Activated T-helper 2 cell treated with anti-CD3 and anti-CD28 coated beads, Interferon-gamma antibody, Interleukin-2, Interleukin-4, amounts not matched to agents 10 μg/mL and 5 μg/mL and 100 μg/mL, durations not matched to agents 14 hours and 24 hours and 36 hours (primary cell): ENCODE data around the gene SELE. TPM values are rescaled to one million over a fixed set of nuclear protein-coding genes. Genes with fewer than 3 reads are reported as not detected.
"Not testable (repeated sequence)": the region's sequence is repeated elsewhere in the genome, so short reads cannot be mapped to it uniquely, and the experiment has no call there.

Source experiments
- DNase-seq: peaks from one replicate; pipeline ENCODE4 v3.0.0; 2021; ENCODE audit warnings: low spot score
- H3K27ac Mint-ChIP-seq: one replicate; pipeline ENCODE4 v1.8.0; 2021; ENCODE audit warnings: mixed read lengths
- H3K27me3 Mint-ChIP-seq: one replicate; pipeline ENCODE4 v1.8.0; 2021; ENCODE audit warnings: low read depth, mixed read lengths
- H3K36me3 Mint-ChIP-seq: one replicate; pipeline ENCODE4 v1.8.0; 2021; ENCODE audit warnings: low read depth, mixed read lengths
- H3K4me1 Mint-ChIP-seq: one replicate; pipeline ENCODE4 v1.8.0; 2021; ENCODE audit warnings: low read depth, mixed read lengths
- H3K4me3 Mint-ChIP-seq: one replicate; pipeline ENCODE4 v1.8.0; 2021; ENCODE audit warnings: low read depth, mild to moderate bottlenecking, moderate library complexity, mixed read lengths
- H3K9me3 Mint-ChIP-seq: one replicate; pipeline ENCODE4 v1.8.0; 2021; ENCODE audit warnings: mixed read lengths
- intact Hi-C: fragments of 100-400 bp; cut with micrococcal nuclease; formaldehyde crosslinking; loops from one replicate; pipeline ENCODE4 v1.15.1; 2023
- total RNA-seq: library from RNA; stranded (reverse); gene quantifications from 2 replicates; pipeline ENCODE4 v1.2.3, GENCODE V29; 2022

SELE gene
- total RNA-seq, 1 donor from 2014 or later = not detected

GRCh38 chr1:169745015-169745861 lies 11.4 kb upstream of the SELE start:
- intact Hi-C loops = no loop called here
- H3K36me3 Mint-ChIP-seq = no peaks in the 10 kb centered on the region
- H3K4me1 Mint-ChIP-seq = no peaks in the 10 kb centered on the region
- H3K4me3 Mint-ChIP-seq = no peak overlapping the region
- peaks cover 18% of the 10 kb centered on the region for H3K27me3 Mint-ChIP-seq
- H3K9me3 Mint-ChIP-seq = no peaks in the 10 kb centered on the region
- no peak for DNase-seq
- no peak overlapping the region for H3K27ac Mint-ChIP-seq

DNA sequence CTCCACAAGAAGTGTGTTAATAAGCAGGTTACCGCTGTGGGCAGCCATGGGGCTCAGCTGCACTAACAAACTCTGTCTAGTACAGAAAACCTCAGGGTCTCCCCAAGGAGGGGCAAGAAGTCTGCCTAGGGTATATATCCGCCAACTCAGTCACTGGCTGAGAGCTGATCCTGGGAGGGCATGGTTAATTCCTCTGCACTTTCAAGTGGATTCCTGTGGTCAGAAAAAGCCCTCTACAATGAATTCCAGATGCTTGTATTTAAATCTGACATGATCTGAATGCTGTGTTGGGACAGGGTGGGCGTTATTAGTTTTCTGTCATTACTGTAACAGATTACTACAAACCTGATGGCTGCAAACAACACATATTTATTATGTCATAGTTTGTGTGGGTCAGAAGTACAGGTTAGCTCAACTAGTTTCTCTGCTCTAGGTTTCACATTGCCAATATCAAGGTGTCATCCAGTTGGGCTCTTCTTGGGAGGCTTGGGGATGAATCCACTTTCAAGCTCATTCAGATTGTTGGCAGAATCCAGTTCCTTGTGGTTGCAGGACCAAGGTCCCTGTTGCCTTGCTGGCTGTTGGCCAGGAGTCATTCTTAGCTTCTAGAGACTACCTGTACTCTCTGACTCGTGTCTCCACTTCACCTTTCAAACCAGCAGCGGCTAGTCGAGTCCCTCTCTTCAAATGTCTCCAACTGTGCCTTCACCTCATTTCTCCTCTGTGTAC lies 8.0 kb upstream of the SELE start:
- Mint-ChIP-seq H3K4me1 (no peaks in the 10 kb centered on the region), H3K27me3 (peaks cover 20% of the 10 kb centered on the region), H3K36me3 (no peaks in the 10 kb centered on the region), H3K9me3 (no peaks in the 10 kb centered on the region), H3K27ac (no peak overlapping the region), H3K4me3 (no peak overlapping the region)
- no peak for DNase-seq
- intact Hi-C loops = no loop called here

DNA sequence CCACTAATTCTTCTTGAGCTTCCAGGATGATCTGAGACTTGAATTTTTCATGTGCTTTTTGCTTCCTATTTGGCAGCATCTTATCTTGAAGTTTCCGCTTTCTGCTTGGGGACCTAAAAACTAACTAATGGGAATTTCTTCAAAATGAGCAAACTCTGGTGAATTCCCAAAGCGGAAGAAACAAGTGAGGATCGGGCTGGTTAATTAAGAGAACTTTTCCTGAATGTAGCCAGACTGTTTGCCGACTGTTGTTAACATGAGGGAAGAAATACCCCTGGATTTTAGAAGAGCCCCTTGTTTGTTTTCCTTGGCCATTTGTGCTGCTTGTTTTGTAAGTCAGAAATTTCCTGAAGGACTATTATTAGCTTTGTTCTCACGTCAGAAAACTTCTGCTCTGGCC lies 6.1 kb upstream of the SELE start:
- H3K27me3 Mint-ChIP-seq = peaks cover 25% of the 10 kb centered on the region
- no peak overlapping the region for H3K27ac Mint-ChIP-seq
- no peaks in the 10 kb centered on the region for H3K36me3 Mint-ChIP-seq
- H3K9me3 Mint-ChIP-seq = no peaks in the 10 kb centered on the region
- H3K4me1 Mint-ChIP-seq = no peaks in the 10 kb centered on the region
- H3K4me3 Mint-ChIP-seq = no peak overlapping the region
- intact Hi-C loops = no loop called here
- DNase-seq = no peak

DNA sequence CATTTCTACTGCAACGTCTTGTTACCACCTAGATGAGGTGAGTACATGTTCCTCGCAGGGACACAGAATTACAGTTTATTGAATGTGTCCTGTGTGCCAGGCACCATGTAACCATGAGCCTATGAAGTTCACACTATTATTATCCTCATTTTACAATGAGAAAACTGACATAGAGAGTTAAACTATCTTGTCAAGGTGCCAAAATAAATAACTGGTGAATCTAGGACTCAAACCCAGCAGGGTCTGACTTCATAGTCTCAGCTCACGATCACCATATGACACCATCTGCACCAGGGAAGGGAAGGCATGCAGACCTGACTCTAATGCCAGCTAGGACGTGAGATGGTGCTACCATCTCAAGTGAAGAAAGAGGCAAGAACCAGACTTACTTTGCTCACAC lies 2.4 kb downstream of the SELE start:
- Mint-ChIP-seq H3K4me3 (no peak overlapping the region), H3K9me3 (no peaks in the 10 kb centered on the region), H3K4me1 (no peaks in the 10 kb centered on the region), H3K27me3 (peaks cover 33% of the 10 kb centered on the region), H3K27ac (no peak overlapping the region), H3K36me3 (no peaks in the 10 kb centered on the region)
- DNase-seq = no peak
- intact Hi-C loops = no loop called here

- H3K27me3 Mint-ChIP-seq = peaks cover 29% of the 10 kb centered on the region
- no peak overlapping the region for H3K4me3 Mint-ChIP-seq
- no peaks in the 10 kb centered on the region for H3K4me1 Mint-ChIP-seq
- H3K36me3 Mint-ChIP-seq = no peaks in the 10 kb centered on the region
- no peak overlapping the region for H3K27ac Mint-ChIP-seq
- DNase-seq = no peak
- H3K9me3 Mint-ChIP-seq = no peaks in the 10 kb centered on the region
- intact Hi-C loops = no loop called here
Observed at GRCh38 chr1:169729991-169730390, 3.9 kb downstream of the SELE start.

GRCh38 chr1:169727307-169727706 lies 6.6 kb downstream of the SELE start:
- H3K4me1 Mint-ChIP-seq = peaks cover 5% of the 10 kb centered on the region
- DNase-seq = no peak
- no peak overlapping the region for H3K4me3 Mint-ChIP-seq
- no peaks in the 10 kb centered on the region for H3K36me3 Mint-ChIP-seq
- no peaks in the 10 kb centered on the region for H3K9me3 Mint-ChIP-seq
- no peak overlapping the region for H3K27ac Mint-ChIP-seq
- intact Hi-C loops = no loop called here
- peaks cover 25% of the 10 kb centered on the region for H3K27me3 Mint-ChIP-seq

DNA sequence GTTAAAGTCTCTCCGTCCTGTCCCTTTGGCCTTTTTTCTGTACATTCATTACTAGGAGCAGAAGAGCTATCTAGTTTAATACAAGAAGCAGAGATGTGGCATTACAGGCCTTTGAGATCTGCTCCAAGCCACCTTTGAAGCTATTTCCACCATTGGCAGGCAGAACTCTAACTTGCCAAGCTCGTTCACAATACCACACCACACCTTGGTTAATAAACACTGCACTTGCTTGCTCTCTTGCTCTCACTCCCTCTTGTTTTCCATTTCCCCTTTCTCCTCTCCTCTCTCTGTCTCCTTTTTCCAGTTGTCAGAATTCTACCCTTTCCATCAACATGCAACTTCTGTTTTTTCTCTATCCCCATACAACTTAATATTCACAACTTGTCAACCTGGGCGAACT lies 7.0 kb downstream of the SELE start:
- Mint-ChIP-seq H3K4me1 (peaks cover 5% of the 10 kb centered on the region), H3K9me3 (no peaks in the 10 kb centered on the region), H3K4me3 (no peak overlapping the region), H3K36me3 (no peaks in the 10 kb centered on the region), H3K27me3 (peaks cover 25% of the 10 kb centered on the region), H3K27ac (no peak overlapping the region)
- intact Hi-C loops = no loop called here
- DNase-seq = no peak

DNA sequence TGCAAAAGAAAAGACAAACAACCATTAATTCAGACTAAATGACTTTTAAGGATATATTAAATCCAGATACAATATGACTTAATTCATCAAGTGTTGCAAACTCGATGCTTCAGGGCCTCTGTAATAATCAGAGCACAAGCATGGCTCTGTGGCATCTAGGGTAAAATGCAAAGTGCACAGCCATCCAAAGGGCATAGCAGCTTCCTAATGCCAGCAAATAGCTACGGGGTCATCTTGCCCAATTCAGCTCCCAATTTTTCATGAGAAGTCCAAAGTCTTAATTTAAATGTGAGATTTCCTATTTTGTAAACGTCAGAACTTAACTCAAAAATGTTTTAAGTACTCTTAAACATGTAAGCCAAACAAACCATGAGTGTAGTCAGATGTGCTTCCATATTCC lies 7.9 kb downstream of the SELE start:
- H3K27me3 Mint-ChIP-seq = peaks cover 23% of the 10 kb centered on the region
- H3K9me3 Mint-ChIP-seq = no peaks in the 10 kb centered on the region
- DNase-seq = no peak
- intact Hi-C loops = no loop called here
- H3K4me1 Mint-ChIP-seq = peaks cover 5% of the 10 kb centered on the region
- no peak overlapping the region for H3K27ac Mint-ChIP-seq
- H3K36me3 Mint-ChIP-seq = no peaks in the 10 kb centered on the region
- H3K4me3 Mint-ChIP-seq = no peak overlapping the region

GRCh38 chr1:169724168-169724567 lies 9.7 kb downstream of the SELE start:
- Mint-ChIP-seq H3K36me3 (no peaks in the 10 kb centered on the region), H3K27me3 (peaks cover 19% of the 10 kb centered on the region), H3K27ac (no peak overlapping the region), H3K4me3 (no peak overlapping the region), H3K9me3 (no peaks in the 10 kb centered on the region), H3K4me1 (peaks cover 5% of the 10 kb centered on the region)
- no peak for DNase-seq
- intact Hi-C loops = no loop called here

DNA sequence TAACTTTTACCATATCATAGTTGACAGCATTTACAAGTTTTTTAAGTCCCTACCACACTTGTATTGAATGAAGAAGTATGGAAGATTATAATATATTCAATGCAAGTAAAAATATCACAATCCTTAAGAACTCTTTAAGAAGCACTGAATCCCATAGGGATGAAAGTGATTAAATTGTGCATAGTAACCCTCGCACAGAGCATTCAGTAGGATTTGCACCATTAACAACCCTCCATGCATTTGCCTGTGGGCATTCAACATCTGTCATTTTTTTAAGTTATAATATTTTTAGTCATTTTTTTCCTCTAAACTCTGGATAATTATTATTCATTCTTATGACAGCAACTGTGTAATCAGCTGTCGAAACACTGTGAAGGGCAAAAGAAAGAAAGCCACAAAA lies 10.1 kb downstream of the SELE start:
- no peak for DNase-seq
- H3K27ac Mint-ChIP-seq = no peak overlapping the region
- H3K4me3 Mint-ChIP-seq = no peak overlapping the region
- H3K4me1 Mint-ChIP-seq = peaks cover 5% of the 10 kb centered on the region
- peaks cover 18% of the 10 kb centered on the region for H3K27me3 Mint-ChIP-seq
- no peaks in the 10 kb centered on the region for H3K9me3 Mint-ChIP-seq
- H3K36me3 Mint-ChIP-seq = no peaks in the 10 kb centered on the region
- intact Hi-C loops = no loop called here

DNA sequence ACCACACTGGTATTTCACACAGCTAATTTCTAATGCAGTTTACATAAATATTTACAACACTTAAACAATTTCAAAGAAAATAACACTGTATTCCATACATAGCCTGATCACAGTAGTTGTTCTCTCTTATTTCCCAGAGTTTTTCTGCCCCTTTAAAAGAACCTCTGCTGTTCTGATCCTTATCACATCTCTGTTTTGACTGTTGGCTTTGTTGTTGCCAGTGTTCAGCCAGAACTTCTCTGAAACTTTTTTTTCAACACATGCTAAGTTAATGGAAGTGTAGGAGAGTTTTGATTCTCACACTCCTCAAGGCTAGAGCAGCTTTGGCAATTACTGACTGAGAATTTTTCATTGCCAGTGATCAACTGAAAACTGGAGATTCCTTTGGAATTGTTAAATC lies 11.1 kb downstream of the SELE start:
- no peaks in the 10 kb centered on the region for H3K9me3 Mint-ChIP-seq
- H3K4me1 Mint-ChIP-seq = peaks cover 5% of the 10 kb centered on the region
- H3K36me3 Mint-ChIP-seq = no peaks in the 10 kb centered on the region
- intact Hi-C loops = no loop called here
- no peak overlapping the region for H3K4me3 Mint-ChIP-seq
- H3K27ac Mint-ChIP-seq = no peak overlapping the region
- no peak for DNase-seq
- peaks cover 18% of the 10 kb centered on the region for H3K27me3 Mint-ChIP-seq

DNA sequence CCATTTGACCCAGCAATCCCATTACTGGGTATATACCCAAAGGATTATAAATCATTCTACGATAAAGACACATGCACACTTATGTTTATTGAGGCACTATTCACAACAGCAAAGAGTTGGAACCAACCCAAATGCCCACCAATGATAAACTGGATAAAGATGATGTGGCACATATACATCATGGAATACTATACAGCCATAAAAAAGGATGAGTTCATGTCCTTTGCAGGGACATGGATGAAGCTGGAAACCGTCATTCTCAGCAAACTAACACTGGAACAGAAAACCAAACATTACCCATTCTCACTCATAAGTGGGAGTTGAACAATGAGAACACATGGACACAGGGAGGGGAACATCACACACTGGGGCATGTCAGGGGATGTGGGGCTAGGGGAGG lies 18.8 kb downstream of the SELE start:
- H3K36me3 Mint-ChIP-seq, intact Hi-C loops, H3K4me1 Mint-ChIP-seq, DNase-seq, H3K4me3 Mint-ChIP-seq, H3K27ac Mint-ChIP-seq: not testable (repeated sequence)
- H3K27me3 Mint-ChIP-seq = peaks cover 36% of the 10 kb centered on the region
- peaks cover 18% of the 10 kb centered on the region for H3K9me3 Mint-ChIP-seq

DNA sequence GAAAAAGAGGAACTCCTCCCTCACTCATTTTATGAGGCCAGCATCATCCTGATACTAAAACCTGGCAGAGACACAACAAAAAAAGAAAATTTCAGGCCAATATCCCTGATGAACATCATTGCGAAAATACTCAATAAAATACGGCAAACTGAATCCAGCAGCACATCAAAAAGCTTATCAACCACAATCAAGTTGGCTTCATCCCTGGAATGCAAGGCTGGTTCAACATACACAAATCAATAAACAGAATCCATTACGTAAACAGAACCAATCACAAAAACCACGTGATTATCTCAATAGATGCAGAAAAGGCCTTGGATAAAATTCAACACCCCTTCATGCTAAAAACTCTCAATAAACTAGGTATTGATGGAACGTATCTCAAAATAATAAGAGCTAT lies 20.8 kb downstream of the SELE start:
- peaks cover 18% of the 10 kb centered on the region for H3K9me3 Mint-ChIP-seq
- H3K4me1 Mint-ChIP-seq = peaks cover 23% of the 10 kb centered on the region
- H3K27me3 Mint-ChIP-seq = peaks cover 28% of the 10 kb centered on the region
- intact Hi-C loops = loop anchor here (5.0 kb wide), 2 partner anchors 84 to 246 kb away; a partner anchor contains a TSS
- H3K27ac Mint-ChIP-seq, DNase-seq, H3K4me3 Mint-ChIP-seq: not testable (repeated sequence)
- peaks cover 12% of the 10 kb centered on the region for H3K36me3 Mint-ChIP-seq
